HUDEP-2 (cell line): ENCODE measurements around the gene HMGN1.

Source experiments
- DNase-seq, 76 experiments: peaks; one replicate each; lab custom pipeline; 2025; ENCODE audit not compliant: unreplicated experiment in 76 of 76; lab: John Stamatoyannopoulos, UW

Gene HMGN1

GRCh38 chr21:39312112-39313041 lies 36.5 kb downstream of the HMGN1 start:
- DNase-seq = peak in 75 of 76 experiments; percentile 55 to 97 (median 91)

- no peak for DNase-seq
These were observed 37.7 kb downstream of the HMGN1 start for GRCh38 chr21:39311164-39311563.

- no peak for DNase-seq
These were observed 41.4 kb downstream of the HMGN1 start for GRCh38 chr21:39307466-39307865.

DNA sequence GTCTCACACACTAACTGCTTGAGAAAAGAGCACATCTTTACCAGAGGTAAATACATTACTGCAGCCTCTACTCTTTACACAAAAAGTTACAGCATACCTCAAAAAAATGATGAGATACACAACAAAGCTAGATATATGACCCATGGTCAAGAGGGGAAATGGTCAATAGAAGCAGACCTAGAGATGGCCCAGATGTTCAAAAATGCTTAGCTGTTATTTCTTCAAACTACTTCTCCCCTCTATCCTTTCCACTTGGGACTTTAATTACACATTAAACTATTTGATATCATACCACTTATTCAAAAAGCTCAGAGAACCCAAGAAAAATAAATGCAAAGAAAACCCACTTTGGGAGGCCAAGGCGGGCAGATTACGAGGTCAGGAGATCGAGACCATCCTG lies 48.3 kb downstream of the HMGN1 start:
- DNase-seq = no peak

- DNase-seq = no peak
These were observed 52.0 kb downstream of the HMGN1 start for GRCh38 chr21:39296891-39297290.
